Peyer's patch (tissue), 4 donors: Measurements from ENCODE around the gene PHC2. TPM values are rescaled to one million over a fixed set of nuclear protein-coding genes. Genes with fewer than 3 reads are reported as not detected.

Source experiments
- DNase-seq, 3 donors: peaks; one replicate each; pipeline ENCODE4 v3.0.0-alpha.2; 2017 to 2019
- H3K27ac ChIP-seq, 4 donors: fragments of 200-600 bp; sonication (generic); one replicate each; pipeline ENCODE4 v1.5.1; 2016 to 2019
- H3K27me3 ChIP-seq, 2 donors: fragments of 200-600 bp; sonication (generic); one replicate each; pipeline ENCODE4 v1.5.1; 2019
- H3K36me3 ChIP-seq, 3 donors: fragments of 200-600 bp; sonication (generic); one replicate each; pipeline ENCODE4 v1.5.1; 2016 to 2019
- H3K4me1 ChIP-seq, 4 donors: fragments of 200-600 bp; sonication (generic); one replicate each; pipeline ENCODE4 v1.5.1; 2016 to 2019
- H3K4me3 ChIP-seq, 4 donors: fragments of 200-600 bp; sonication (generic); 1 replicate in 3 of 4; 2 replicates in 1 of 4; pipeline ENCODE4 v1.5.1; 2016 to 2019; ENCODE audit warnings: mild to moderate bottlenecking in 1 of 4
- H3K9me3 ChIP-seq, 4 donors: fragments of 200-600 bp; sonication (generic); one replicate each; pipeline ENCODE4 v1.5.1; 2016 to 2019; ENCODE audit warnings: mild to moderate bottlenecking in 1 of 4
- POLR2A ChIP-seq, 2 donors: fragments of 450-650 bp; IDR thresholded peaks; one replicate each; pipeline ENCODE4 v1.5.1; 2017; ENCODE audit warnings: antibody characterized with exemption in 2 of 2, mild to moderate bottlenecking in 2 of 2, moderate library complexity in 2 of 2
- total RNA-seq, 4 donors: library from RNA; depleted of rRNA; stranded (reverse); fragments of >200 nt; gene quantifications; one replicate each; pipeline ENCODE4 v1.1.0, GENCODE V29; 2016
- TF ChIP-seq, protein P1 (sequence below), 6 experiments: fragments of 450-650 bp in 4 of 6; fragments of 200-600 bp in 2 of 6; sonication (generic) in 1 of 6; IDR thresholded peaks; one replicate each; pipeline ENCODE4 v1.5.1; 2017 to 2019; ENCODE audit warnings: antibody characterized with exemption in 6 of 6, mild to moderate bottlenecking in 3 of 6, moderate library complexity in 1 of 6

Gene PHC2
- total RNA-seq, 4 donors from 2014 or later: 50.3 to 71.1 (median 65.9) TPM

- Histone ChIP-seq H3K36me3 (no peaks in the 10 kb centered on the region), H3K27ac (peak overlapping the region; percentile 84 to 100 (median 94)), H3K27me3 (no peaks in the 10 kb centered on the region), H3K9me3 (no peaks in the 10 kb centered on the region), H3K4me3 (peak overlapping the region in 3 of 4 donors; percentile 79 to 99 (median 98)), H3K4me1 (peaks cover 0 to 57% (median 2%) of the 10 kb centered on the region in 4 donors)
- peak in 1 of 3 donors; percentile 61 for DNase-seq
- TF ChIP-seq, protein P1, sequence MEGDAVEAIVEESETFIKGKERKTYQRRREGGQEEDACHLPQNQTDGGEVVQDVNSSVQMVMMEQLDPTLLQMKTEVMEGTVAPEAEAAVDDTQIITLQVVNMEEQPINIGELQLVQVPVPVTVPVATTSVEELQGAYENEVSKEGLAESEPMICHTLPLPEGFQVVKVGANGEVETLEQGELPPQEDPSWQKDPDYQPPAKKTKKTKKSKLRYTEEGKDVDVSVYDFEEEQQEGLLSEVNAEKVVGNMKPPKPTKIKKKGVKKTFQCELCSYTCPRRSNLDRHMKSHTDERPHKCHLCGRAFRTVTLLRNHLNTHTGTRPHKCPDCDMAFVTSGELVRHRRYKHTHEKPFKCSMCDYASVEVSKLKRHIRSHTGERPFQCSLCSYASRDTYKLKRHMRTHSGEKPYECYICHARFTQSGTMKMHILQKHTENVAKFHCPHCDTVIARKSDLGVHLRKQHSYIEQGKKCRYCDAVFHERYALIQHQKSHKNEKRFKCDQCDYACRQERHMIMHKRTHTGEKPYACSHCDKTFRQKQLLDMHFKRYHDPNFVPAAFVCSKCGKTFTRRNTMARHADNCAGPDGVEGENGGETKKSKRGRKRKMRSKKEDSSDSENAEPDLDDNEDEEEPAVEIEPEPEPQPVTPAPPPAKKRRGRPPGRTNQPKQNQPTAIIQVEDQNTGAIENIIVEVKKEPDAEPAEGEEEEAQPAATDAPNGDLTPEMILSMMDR (IDR thresholded peaks at IDR 0.05): no peak
- TF ChIP-seq POLR2A (IDR thresholded peaks at IDR 0.05): no peak
These were observed 83.3 kb downstream of the PHC2 start for GRCh38 chr1:33347650-33347992.

GRCh38 chr1:33346927-33347649, 83.8 kb downstream of the PHC2 start:
- Histone ChIP-seq H3K36me3 (no peaks in the 10 kb centered on the region), H3K4me1 (peaks cover 0 to 63% (median 2%) of the 10 kb centered on the region in 4 donors), H3K27me3 (no peaks in the 10 kb centered on the region), H3K4me3 (peak overlapping the region in 2 of 4 donors; percentile 98 to 99), H3K27ac (peak overlapping the region; percentile 84 to 100 (median 94)), H3K9me3 (no peaks in the 10 kb centered on the region)
- peak; percentile 57 to 76 for TF ChIP-seq POLR2A (IDR thresholded peaks at IDR 0.05)
- TF ChIP-seq, protein P1 (IDR thresholded peaks at IDR 0.05): no peak
- peak in 1 of 3 donors; percentile 75 for DNase-seq

- H3K27ac ChIP-seq: peak overlapping the region; percentile 84 to 100 (median 94)
- no peak for DNase-seq
- no peaks in the 10 kb centered on the region for H3K9me3 ChIP-seq
- no peaks in the 10 kb centered on the region for H3K27me3 ChIP-seq
- no peaks in the 10 kb centered on the region for H3K36me3 ChIP-seq
- TF ChIP-seq, protein P1 (IDR thresholded peaks at IDR 0.05): no peak
- TF ChIP-seq POLR2A (IDR thresholded peaks at IDR 0.05): no peak
- H3K4me1 ChIP-seq: peaks cover 0 to 68% (median 4%) of the 10 kb centered on the region in 4 donors
- H3K4me3 ChIP-seq: peak overlapping the region in 2 of 4 donors; percentile 98 to 99
These were observed 84.4 kb downstream of the PHC2 start for GRCh38 chr1:33346533-33346926.

- no peaks in the 10 kb centered on the region for H3K27me3 ChIP-seq
- no peak overlapping the region for H3K4me3 ChIP-seq
- DNase-seq: no peak
- peaks cover 0 to 77% (median 3%) of the 10 kb centered on the region in 4 donors for H3K4me1 ChIP-seq
- H3K9me3 ChIP-seq: no peaks in the 10 kb centered on the region
- H3K27ac ChIP-seq: peak overlapping the region in 3 of 4 donors; percentile 12 to 100 (median 94)
- TF ChIP-seq, protein P1 (IDR thresholded peaks at IDR 0.05): no peak
- TF ChIP-seq POLR2A (IDR thresholded peaks at IDR 0.05): no peak
- H3K36me3 ChIP-seq: no peaks in the 10 kb centered on the region
These were observed 85.9 kb downstream of the PHC2 start for GRCh38 chr1:33344896-33345560.

DNA sequence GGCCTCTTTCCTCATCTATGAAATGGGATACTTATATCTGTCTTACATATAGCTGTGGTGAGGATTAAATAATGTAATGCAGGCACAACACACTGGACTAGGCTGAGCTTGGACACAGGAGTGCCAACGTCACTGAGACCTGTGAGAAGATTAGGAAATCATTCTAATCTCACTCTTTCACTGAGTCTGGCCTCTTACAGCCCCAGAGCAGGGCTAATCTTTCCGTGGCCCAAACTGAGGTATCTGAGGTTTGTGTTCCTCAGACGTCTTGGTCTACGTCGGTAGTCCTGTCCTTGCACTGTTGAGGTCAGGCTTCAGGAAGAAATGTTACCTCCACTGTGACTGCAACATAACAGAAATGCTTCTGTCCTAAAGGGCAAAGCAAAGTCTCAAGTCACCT, 87.4 kb downstream of the PHC2 start:
- Histone ChIP-seq H3K36me3 (no peaks in the 10 kb centered on the region), H3K4me3 (no peak overlapping the region), H3K4me1 (peaks cover 0 to 92% (median 5%) of the 10 kb centered on the region in 4 donors), H3K27me3 (no peaks in the 10 kb centered on the region), H3K9me3 (no peaks in the 10 kb centered on the region), H3K27ac (peak overlapping the region in 3 of 4 donors; percentile 11 to 100 (median 41))
- TF ChIP-seq POLR2A (IDR thresholded peaks at IDR 0.05): no peak
- TF ChIP-seq, protein P1 (IDR thresholded peaks at IDR 0.05): no peak
- no peak for DNase-seq
